HepG2 (cell line): ENCODE measurements around the gene PRR35. TPM values are rescaled to one million over a fixed set of nuclear protein-coding genes. Genes with fewer than 3 reads are reported as not detected.

Experiments
- CBX2 ChIP-seq, 2 experiments: fragments of 200-600 bp in 1 of 2; sonication (generic); formaldehyde crosslinking in 1 of 2; IDR thresholded peaks; 2 replicates each; pipeline versions ENCODE4 v1.7.0 to v1.8.1; 2018 to 2022; ENCODE audit warnings: low read depth in 2 of 2, low read length in 1 of 2, mild to moderate bottlenecking in 1 of 2, missing genetic modification reagents in 1 of 2
- ERF ChIP-seq: IDR thresholded peaks from 2 replicates; pipeline ENCODE4 v1.6.1; 2018; ENCODE audit warnings: missing biosample characterization, missing genetic modification reagents
- GLMP ChIP-seq: sonication (generic); formaldehyde crosslinking; IDR thresholded peaks from 2 replicates; pipeline ENCODE4 v1.9.0; 2021; ENCODE audit warnings: missing genetic modification reagents, mild to moderate bottlenecking, borderline replicate concordance
- HDAC1 ChIP-seq: sonication (generic); formaldehyde crosslinking; IDR thresholded peaks from 2 replicates; pipeline ENCODE4 v1.5.1; 2020; ENCODE audit warnings: mild to moderate bottlenecking, missing genetic modification reagents
- KDM5B ChIP-seq: sonication (generic); formaldehyde crosslinking; IDR thresholded peaks from 2 replicates; pipeline ENCODE4 v1.4.0; 2020; ENCODE audit warnings: missing genetic modification reagents, mild to moderate bottlenecking, borderline replicate concordance
- NFYB ChIP-seq: sonication (generic); formaldehyde crosslinking; IDR thresholded peaks from 2 replicates; pipeline ENCODE4 v1.4.0; 2020; ENCODE audit warnings: missing genetic modification reagents
- SMC3 ChIP-seq: IDR thresholded peaks from 2 replicates; pipeline ENCODE4 v1.6.1; 2011; ENCODE audit warnings: low read length, improper control_type of control experiment
- ZNF17 ChIP-seq: sonication (generic); formaldehyde crosslinking; IDR thresholded peaks from 2 replicates; pipeline ENCODE4 v1.5.0; 2020; ENCODE audit warnings: mild to moderate bottlenecking, missing genetic modification reagents
- ZNF335 ChIP-seq: sonication (generic); formaldehyde crosslinking; IDR thresholded peaks from 2 replicates; pipeline ENCODE4 v1.4.0; 2020; ENCODE audit warnings: missing genetic modification reagents
- ZNF441 ChIP-seq: sonication (generic); formaldehyde crosslinking; IDR thresholded peaks from 2 replicates; pipeline ENCODE4 v1.7.0; 2021; ENCODE audit warnings: missing genetic modification reagents, borderline replicate concordance
- ZNF563 ChIP-seq: sonication (generic); formaldehyde crosslinking; IDR thresholded peaks from 2 replicates; pipeline ENCODE4 v1.8.0; 2022; ENCODE audit warnings: mild to moderate bottlenecking, moderate library complexity, missing genetic modification reagents
- ZNF670 ChIP-seq: sonication (generic); formaldehyde crosslinking; IDR thresholded peaks from 2 replicates; pipeline ENCODE4 v1.8.0; 2022; ENCODE audit warnings: mild to moderate bottlenecking, missing genetic modification reagents, borderline replicate concordance
- ZNF687 ChIP-seq: sonication (generic); formaldehyde crosslinking; IDR thresholded peaks from 2 replicates; pipeline ENCODE4 v1.5.1; 2020; ENCODE audit warnings: mild to moderate bottlenecking, missing genetic modification reagents, moderate library complexity
- ZNF784 ChIP-seq: sonication (generic); formaldehyde crosslinking; IDR thresholded peaks from 2 replicates; pipeline ENCODE4 v1.5.1; 2020; ENCODE audit warnings: missing genetic modification reagents, mild to moderate bottlenecking, borderline replicate concordance
- ZZZ3 ChIP-seq: sonication (generic); formaldehyde crosslinking; IDR thresholded peaks from 2 replicates; pipeline ENCODE4 v1.4.0; 2020; ENCODE audit warnings: missing genetic modification reagents, mild to moderate bottlenecking, borderline replicate concordance
- polyA plus RNA-seq, 8 experiments: library from polyadenylated mRNA; depleted of rRNA in 3 of 8; stranded (reverse) in 7 of 8; unstranded in 1 of 8; fragments of >200 nt; fragmentation: Illumina TruSeq in 4 of 8; extraction: Trizol in 4 of 8; gene quantifications; 2 replicates each; pipeline versions ENCODE4 v1.2.1 to v1.2.3, GENCODE V29; 2011 to 2016; ENCODE audit warnings: low read depth in 4 of 8, missing spikeins in 1 of 8, mixed read lengths in 1 of 8; ENCODE audit not compliant: insufficient read depth in 1 of 8
- total RNA-seq, 5 experiments: library from RNA; depleted of rRNA; stranded (reverse); fragments of >200 nt; fragmentation: Illumina TruSeq; extraction: Trizol; gene quantifications; 2 replicates each; pipeline ENCODE4 v1.2.3, GENCODE V29; 2016; ENCODE audit warnings: low read depth in 1 of 5
- TF ChIP-seq, protein P1 (sequence below): IDR thresholded peaks from 2 replicates; pipeline ENCODE4 v1.6.1; 2016; ENCODE audit warnings: low read depth, control low read depth
- TF ChIP-seq, protein P2 (sequence below): sonication (generic); formaldehyde crosslinking; IDR thresholded peaks from 2 replicates; pipeline ENCODE4 v1.5.1; 2020; ENCODE audit warnings: mild to moderate bottlenecking, moderate library complexity, missing genetic modification reagents
- TF ChIP-seq, protein P3 (sequence below): sonication (generic); formaldehyde crosslinking; IDR thresholded peaks from 2 replicates; pipeline ENCODE4 v1.4.0; 2020; ENCODE audit warnings: mild to moderate bottlenecking, missing genetic modification reagents

Gene PRR35
- total and polyA plus RNA-seq, 2 of the 13 experiments (the other 11 are each of a cell fraction or from before 2014, with no cell fraction given) = 0.07 to 0.16 TPM

DNA sequence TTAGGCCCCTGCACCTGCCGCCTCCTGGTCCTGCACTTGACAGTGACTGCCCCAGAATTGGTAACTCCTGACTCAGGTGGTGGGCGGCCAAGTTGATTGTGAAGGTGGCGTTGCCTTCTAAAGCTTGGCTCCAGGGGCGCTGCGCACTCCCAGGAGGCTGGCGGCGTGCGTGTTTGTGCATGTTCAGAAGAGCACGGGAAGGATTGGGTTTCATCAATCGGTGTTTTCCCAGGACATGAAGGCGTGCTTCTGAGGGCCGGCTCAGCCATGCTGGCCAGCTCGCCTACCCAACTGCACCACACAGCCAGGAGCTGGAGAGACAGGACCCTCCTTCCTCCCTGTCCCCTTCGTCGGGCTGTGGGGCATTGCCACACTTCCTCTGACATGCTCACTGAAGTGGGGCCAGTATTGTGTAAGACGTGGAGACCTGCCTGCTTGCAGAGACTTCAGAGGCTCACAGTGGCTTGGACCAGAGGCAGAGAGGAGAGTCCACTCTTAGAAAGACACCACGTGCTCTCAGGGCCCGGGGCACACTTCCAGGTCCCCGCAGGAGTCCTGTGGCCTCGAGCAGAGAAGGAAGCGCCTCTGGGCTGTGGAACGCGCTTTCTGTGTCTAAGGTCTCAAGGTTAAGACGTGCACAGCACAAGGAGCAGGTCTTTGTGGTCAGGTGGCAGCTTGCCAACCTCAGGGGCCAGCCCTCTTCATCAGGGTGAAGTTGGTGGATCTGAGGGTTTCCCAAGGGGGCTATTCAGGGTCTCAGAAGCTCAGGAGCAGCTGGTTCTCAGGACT is 32.5 kb downstream of the PRR35 start (continued):
- TF ChIP-seq ZNF784 = 0 out of 2 replicates have a peak, but pooled peaks have one; percentile 26
- TF ChIP-seq ZNF563 = peak; percentile 57; the same call in 1 of the 2 replicates
- TF ChIP-seq, protein P1, sequence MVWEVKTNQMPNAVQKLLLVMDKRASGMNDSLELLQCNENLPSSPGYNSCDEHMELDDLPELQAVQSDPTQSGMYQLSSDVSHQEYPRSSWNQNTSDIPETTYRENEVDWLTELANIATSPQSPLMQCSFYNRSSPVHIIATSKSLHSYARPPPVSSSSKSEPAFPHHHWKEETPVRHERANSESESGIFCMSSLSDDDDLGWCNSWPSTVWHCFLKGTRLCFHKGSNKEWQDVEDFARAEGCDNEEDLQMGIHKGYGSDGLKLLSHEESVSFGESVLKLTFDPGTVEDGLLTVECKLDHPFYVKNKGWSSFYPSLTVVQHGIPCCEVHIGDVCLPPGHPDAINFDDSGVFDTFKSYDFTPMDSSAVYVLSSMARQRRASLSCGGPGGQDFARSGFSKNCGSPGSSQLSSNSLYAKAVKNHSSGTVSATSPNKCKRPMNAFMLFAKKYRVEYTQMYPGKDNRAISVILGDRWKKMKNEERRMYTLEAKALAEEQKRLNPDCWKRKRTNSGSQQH (CRISPR knock-in tag) = 0 out of 2 replicates have a peak, but pooled peaks have one; percentile 21
- no peak for TF ChIP-seq ZNF17
- TF ChIP-seq, protein P2, sequence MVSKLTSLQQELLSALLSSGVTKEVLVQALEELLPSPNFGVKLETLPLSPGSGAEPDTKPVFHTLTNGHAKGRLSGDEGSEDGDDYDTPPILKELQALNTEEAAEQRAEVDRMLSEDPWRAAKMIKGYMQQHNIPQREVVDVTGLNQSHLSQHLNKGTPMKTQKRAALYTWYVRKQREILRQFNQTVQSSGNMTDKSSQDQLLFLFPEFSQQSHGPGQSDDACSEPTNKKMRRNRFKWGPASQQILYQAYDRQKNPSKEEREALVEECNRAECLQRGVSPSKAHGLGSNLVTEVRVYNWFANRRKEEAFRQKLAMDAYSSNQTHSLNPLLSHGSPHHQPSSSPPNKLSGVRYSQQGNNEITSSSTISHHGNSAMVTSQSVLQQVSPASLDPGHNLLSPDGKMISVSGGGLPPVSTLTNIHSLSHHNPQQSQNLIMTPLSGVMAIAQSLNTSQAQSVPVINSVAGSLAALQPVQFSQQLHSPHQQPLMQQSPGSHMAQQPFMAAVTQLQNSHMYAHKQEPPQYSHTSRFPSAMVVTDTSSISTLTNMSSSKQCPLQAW (CRISPR knock-in tag) = no peak
- no peak for TF ChIP-seq NFYB (CRISPR knock-in tag)
- no peak for TF ChIP-seq CBX2 (IDR thresholded peaks at IDR 0.05; ENCODE audit: low read depth, low read length)
- TF ChIP-seq CBX2 (CRISPR knock-in tag; IDR thresholded peaks at IDR 0.05; ENCODE audit: low read depth) = no peak
- TF ChIP-seq HDAC1 (CRISPR knock-in tag) = no peak
- TF ChIP-seq ZNF687 (CRISPR knock-in tag) = peak; percentile 97
- TF ChIP-seq SMC3 = peak; percentile 8; the same call in 1 of the 2 replicates
- no peak for TF ChIP-seq ZZZ3
- 0 out of 2 replicates have a peak, but pooled peaks have one; percentile 38 for TF ChIP-seq ZNF335 (CRISPR knock-in tag)
- TF ChIP-seq ERF (CRISPR knock-in tag) = peak; percentile 54; the same call in 1 of the 2 replicates
- no peak for TF ChIP-seq GLMP (CRISPR knock-in tag)
- 0 out of 2 replicates have a peak, but pooled peaks have one; percentile 35 for TF ChIP-seq ZNF441 (CRISPR knock-in tag)
- TF ChIP-seq, protein P3, sequence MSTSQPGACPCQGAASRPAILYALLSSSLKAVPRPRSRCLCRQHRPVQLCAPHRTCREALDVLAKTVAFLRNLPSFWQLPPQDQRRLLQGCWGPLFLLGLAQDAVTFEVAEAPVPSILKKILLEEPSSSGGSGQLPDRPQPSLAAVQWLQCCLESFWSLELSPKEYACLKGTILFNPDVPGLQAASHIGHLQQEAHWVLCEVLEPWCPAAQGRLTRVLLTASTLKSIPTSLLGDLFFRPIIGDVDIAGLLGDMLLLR = no peak
- TF ChIP-seq KDM5B = peak; percentile 58; the same call in 1 of the 2 replicates
- TF ChIP-seq ZNF670 (CRISPR knock-in tag) = no peak
